GM19324 (cell line): ENCODE results near the gene NPHP1.
"Not testable (repeated sequence)": the region's sequence is repeated elsewhere in the genome, so short reads cannot be mapped to it uniquely, and the experiment has no call there.

Experiments used
- ATAC-seq: cut with Tn5 transposase; IDR thresholded peaks from one replicate; pipeline ENCODE4 v1.9.1; 2021; ENCODE audit warnings: mild to moderate bottlenecking, moderate library complexity; ENCODE audit not compliant: unreplicated experiment, low FRiP score

NPHP1 gene

DNA sequence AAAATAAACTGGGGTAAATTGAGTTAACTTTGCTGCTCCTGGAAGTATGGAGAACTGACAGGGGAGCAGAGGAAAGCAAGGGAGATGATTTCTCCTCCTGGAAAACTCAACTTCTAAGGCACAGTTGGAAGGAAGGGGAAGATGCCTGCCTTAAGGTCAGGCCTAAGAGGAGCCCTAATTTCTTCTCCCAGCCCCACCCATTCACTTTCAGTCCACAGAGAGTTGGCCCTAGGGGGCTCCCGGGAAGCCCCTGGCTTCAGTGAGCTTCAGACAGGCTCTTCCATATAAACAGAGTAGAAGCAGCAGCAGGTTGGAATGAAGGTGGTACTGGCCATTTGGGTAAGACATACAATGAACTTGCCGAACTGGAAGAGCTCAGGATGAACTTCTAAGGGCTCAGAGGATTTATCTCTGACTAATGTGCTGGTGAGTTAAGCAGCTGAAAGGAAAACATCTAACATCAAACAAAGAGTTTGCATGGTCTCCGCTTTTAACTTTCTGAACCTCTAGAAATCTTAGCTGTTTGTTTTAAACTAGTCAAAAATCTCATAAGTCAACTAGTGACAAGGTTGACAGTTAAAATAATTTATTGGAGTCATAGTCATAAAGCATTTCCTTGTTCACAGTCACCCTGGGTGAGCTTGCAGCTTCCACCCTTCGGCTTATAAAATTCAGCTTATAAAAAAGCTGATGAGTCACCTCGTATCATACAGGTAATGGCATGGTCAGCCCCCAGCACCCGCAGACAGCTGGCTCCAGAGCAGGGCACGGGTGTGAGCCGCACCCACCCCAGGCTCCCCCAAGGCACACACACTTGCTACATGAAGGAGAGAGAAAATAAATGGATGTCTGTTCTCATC, 99.0 kb downstream of the NPHP1 start:
- no peak for ATAC-seq

DNA sequence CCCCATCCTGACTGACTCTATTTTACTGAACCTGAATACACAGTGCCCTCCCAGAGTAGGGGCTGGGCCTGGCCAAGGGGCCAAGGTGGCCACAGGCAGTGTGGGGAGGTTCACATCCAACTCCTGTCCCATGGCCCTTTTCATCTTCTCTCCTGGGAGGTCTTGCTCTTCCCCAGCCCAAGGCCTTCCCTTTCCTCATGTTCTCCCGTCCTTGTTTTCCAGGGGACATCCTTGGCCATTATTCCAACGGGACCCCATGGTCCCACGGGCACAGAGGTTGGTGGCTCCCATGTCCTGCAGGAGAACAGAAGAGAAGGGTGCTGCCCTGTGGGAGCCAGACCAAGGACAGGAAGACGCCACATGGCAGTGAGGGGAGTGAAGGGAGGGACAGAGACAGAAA, 99.6 kb downstream of the NPHP1 start:
- ATAC-seq = no peak

- no peak for ATAC-seq
Measured at GRCh38 chr2:110104025-110104771, 100.6 kb downstream of the NPHP1 start.

DNA sequence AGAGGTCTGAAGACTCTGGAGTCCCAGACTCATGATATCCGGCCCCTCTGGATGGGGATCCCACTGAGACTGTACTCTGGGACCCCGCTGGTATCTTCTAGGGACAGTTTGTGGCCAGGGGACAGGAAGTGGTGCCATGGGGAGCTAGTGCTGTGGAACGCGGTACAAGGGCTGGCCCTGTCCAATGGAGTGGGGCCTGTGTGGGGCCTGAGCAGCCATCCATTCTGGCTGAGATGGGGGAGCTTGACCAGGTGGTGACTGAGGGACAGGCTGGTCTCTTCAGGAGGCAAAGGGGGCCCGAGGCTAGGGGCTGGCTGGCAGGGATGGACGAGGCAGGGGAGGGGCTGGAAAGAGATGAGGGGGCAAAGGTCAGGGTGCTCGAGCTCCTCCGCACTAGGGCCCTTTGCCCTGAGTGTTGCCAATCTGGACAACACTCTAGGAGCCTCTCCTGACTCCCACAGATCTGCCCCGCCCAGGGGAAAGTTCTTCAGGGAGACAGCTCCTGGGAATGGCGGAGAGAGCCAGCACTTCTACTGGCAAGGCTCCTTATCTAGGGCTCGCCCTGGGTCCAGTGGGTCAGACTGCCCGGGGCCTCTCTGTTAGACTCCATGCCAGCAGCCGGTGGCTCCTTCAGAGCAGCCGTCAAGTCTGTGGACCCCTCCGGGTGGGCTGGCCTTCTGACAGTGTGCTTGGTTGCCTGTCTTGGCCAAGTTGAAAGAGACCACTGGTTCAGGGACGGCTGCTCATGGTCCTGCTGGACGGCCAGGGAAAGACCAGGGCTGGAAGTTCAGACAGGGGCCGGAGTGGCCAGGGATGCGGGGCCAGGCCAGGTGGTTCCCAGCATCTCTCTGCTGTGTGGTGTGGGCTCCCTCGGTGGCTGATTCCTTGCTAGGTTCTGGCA, 101.5 kb downstream of the NPHP1 start:
- ATAC-seq = no peak

- no peak for ATAC-seq
Measured at GRCh38 chr2:110101901-110102803, 102.7 kb downstream of the NPHP1 start.

DNA sequence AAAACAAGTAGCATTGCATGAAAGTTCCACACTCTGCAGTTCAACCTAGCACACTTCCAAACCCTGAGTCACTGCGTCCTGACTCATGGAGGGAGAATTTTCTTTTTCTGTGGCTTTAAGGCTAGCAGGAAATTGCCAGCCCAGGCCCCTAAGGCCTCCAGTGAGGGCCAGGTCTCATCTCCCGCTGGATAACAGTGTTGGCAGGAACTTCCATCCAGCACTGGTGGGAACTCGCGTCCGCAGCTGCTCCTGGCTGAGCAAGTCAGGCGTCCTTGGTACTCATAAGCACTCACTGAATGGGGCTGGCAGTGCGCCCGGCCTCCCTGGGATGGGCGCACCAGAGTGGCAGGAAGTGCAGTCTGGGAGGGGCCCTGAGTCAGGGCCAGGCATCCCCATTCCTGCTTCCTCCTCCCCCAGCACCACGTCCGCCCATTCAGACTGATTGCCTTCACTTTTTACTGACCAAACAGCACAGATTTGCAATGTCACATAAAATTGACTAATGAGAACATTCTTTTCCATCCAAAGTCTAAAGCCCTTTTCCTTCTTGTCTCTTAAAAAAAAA, 103.5 kb downstream of the NPHP1 start:
- ATAC-seq = no peak

DNA sequence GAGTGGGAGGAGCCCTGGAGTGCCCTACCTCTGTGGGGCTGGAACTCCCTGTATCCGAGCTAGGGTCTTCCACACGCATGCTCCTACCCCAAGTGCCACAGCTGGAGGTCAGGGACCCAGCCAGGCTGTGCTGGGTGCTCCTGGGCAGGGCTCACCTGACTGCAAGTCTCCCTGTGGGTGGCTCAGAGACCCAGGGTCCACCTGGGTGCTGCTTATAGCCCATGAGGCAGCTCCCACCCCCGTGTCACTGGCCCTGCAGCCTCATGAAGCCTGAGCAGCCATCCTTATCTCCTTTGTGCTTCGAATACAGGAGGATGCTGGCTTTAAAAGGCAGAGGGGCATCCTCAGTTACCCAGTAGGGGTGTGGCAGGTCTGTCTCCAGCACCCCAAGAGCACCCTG, 103.9 kb downstream of the NPHP1 start:
- not testable (repeated sequence) for ATAC-seq

- ATAC-seq = no peak
Measured at GRCh38 chr2:110100480-110100879, 104.3 kb downstream of the NPHP1 start.

DNA sequence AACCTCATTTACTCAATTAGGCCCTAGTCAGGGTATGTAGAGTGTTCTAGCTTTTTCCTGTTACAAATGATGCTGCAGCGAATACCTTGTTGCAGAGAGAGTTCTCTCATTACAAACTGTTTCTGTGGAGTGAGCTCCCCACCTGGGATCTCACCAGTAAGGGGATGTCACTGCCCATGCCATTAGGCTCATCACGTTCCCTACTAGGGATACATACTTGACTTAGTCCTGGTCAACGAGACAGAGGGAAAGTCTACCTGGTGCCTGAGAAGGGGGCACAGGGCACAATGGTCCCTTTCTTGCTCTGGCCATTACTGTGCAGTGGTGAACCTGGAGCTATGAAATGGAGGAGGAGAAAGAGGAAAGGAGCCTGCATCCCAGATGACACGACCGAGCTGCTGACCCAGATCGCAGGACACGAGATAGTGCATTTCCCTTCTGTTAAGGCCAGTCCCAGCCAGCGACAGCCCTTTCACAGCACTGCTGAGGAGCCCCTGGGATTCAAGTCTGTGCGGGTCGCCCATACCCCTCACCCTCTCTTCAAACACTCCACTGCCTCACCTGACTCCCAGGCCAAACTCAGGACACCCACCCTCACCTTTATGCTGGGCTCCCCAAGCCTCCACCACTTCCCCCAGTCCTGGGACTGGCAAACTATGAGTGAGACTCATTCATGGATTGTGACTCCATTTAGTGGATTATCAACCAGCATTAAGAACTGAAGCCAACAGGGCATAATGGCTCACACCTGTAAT, 105.2 kb downstream of the NPHP1 start:
- ATAC-seq = no peak

DNA sequence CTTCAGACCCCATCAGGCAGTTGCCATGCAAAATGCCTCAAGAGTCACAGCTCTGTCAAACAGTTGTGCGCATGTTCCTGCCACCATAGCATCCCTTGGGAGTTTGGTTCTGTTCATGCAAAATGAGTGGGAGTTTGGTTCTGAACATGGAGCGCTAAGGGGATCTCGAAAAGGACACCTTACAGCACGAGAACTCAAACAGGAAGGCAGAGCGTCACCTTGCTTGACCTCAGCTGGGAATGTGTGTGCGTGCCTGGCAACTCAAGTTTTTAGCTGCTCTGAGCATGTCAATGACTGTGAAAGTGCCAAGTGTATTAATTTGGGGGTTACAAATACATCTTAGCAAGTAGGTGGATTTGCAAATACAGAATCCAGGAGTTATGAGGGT, 105.8 kb downstream of the NPHP1 start:
- no peak for ATAC-seq

- no peak for ATAC-seq
Measured at GRCh38 chr2:110097506-110098220, 107.2 kb downstream of the NPHP1 start.

- ATAC-seq = no peak
Measured at GRCh38 chr2:110095994-110096633, 108.7 kb downstream of the NPHP1 start.

DNA sequence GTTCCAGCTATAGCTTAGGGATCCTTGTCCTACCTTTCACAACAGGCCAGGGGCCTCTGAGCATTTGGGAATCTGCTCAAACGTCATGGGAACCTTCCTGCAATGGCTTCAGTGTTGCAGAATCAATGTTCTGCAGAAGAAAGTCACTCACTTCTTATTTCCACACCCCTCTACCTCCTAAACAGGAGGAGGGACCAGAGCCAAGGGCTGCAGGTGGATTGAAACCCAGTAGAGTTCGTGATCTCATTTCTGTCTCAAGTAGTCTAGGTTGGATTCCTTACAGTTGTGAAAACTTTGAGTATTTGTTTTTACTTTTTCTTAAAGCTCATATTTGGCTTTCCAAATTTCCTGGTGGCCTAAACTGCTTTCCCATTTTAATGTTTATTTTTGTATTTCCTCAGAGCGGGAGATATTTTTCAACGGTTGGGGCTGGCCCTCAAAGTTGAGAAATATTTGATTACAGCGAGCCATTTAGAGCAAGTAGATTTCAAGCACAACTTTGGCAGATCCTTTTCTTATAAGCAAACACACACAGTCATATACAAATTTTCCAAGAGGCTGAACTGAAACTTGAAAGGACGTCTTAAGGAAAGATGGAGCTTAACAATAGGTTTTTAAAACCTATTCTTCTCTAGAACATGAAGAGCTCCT, 109.8 kb downstream of the NPHP1 start:
- ATAC-seq = not testable (repeated sequence)

- ATAC-seq = not testable (repeated sequence)
Measured at GRCh38 chr2:110093924-110094323, 110.9 kb downstream of the NPHP1 start.

- not testable (repeated sequence) for ATAC-seq
Measured at GRCh38 chr2:110090164-110090563, 114.6 kb downstream of the NPHP1 start.

- not testable (repeated sequence) for ATAC-seq
Measured at GRCh38 chr2:110083757-110084156, 121.1 kb downstream of the NPHP1 start.

DNA sequence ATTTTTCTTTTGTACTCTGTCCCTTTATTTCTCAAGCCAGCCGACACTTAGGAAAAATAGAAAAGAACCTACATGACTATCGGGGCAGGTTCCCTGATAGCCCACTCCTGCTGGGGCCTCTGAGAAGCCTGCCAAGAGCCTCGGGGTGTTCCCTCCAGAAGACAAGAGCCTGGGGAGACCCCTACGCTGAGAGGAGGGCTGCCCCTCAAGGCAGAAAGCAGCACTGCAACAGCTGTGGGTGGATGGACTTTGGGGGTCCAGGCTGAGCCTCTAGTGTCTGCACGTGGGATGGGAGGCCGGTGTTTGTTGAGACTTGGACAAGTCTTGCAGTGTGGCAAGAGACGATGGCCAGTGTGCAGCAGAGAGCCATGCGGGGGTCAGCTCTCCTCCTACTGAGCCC, 121.7 kb downstream of the NPHP1 start:
- not testable (repeated sequence) for ATAC-seq
